HepG2 (cell line): ENCODE data around the gene IRF7. TPM values are rescaled to one million over a fixed set of nuclear protein-coding genes. Genes with fewer than 3 reads are reported as not detected.

Source experiments
- BCL3 ChIP-seq: sonication (generic); formaldehyde crosslinking; IDR thresholded peaks from 2 replicates; pipeline ENCODE4 v1.5.1; 2020; ENCODE audit warnings: mild to moderate bottlenecking, missing genetic modification reagents, moderate library complexity
- CENPBD1 ChIP-seq: sonication (generic); formaldehyde crosslinking; IDR thresholded peaks from 2 replicates; pipeline ENCODE4 v1.8.0; 2022; ENCODE audit warnings: missing genetic modification reagents, low read depth, mild to moderate bottlenecking, borderline replicate concordance
- GABPA ChIP-seq, 2 experiments: IDR thresholded peaks; 2 replicates each; pipeline ENCODE4 v1.6.1; 2011 to 2016; ENCODE audit warnings: low read depth in 2 of 2, low read length in 1 of 2, missing biosample characterization in 1 of 2, missing genetic modification characterization in 1 of 2
- IRF2 ChIP-seq: IDR thresholded peaks from 2 replicates; pipeline ENCODE4 v1.6.1; 2018; ENCODE audit warnings: missing genetic modification reagents, missing compliant biosample characterization
- KAT7 ChIP-seq: IDR thresholded peaks from 2 replicates; pipeline ENCODE4 v1.6.1; 2018; ENCODE audit warnings: borderline replicate concordance, missing compliant biosample characterization
- KMT2B ChIP-seq: IDR thresholded peaks from 2 replicates; pipeline ENCODE4 v1.6.1; 2016; ENCODE audit warnings: missing genetic modification reagents, missing compliant biosample characterization
- MAFF ChIP-seq: IDR thresholded peaks from 2 replicates; pipeline ENCODE4 v1.6.1; 2011; ENCODE audit warnings: low read depth, low read length, improper control_type of control experiment
- NFYB ChIP-seq: sonication (generic); formaldehyde crosslinking; IDR thresholded peaks from 2 replicates; pipeline ENCODE4 v1.4.0; 2020; ENCODE audit warnings: missing genetic modification reagents
- RBM39 ChIP-seq: fragments of 200-400 bp; formaldehyde crosslinking; IDR thresholded peaks from one replicate; pipeline ENCODE4 v1.6.1; 2018; ENCODE audit warnings: antibody characterized with exemption, mild to moderate bottlenecking, low read depth, low read length; ENCODE audit not compliant: poor library complexity, severe bottlenecking
- TBX2 ChIP-seq: sonication (generic); formaldehyde crosslinking; IDR thresholded peaks from 2 replicates; pipeline ENCODE4 v1.5.0; 2020; ENCODE audit warnings: missing genetic modification reagents, mild to moderate bottlenecking, borderline replicate concordance
- TCF12 ChIP-seq, 2 experiments: fragments of 450-650 bp in 1 of 2; sonication (generic) in 1 of 2; formaldehyde crosslinking in 1 of 2; IDR thresholded peaks; 2 replicates each; pipeline versions ENCODE4 v1.6.1 to v1.8.0; 2017 to 2022; ENCODE audit warnings: antibody characterized with exemption in 1 of 2, mild to moderate bottlenecking in 1 of 2, missing genetic modification reagents in 1 of 2, moderate library complexity in 1 of 2
- ZBTB20 ChIP-seq: sonication (generic); formaldehyde crosslinking; IDR thresholded peaks from 2 replicates; pipeline ENCODE4 v1.8.1; 2023; ENCODE audit warnings: missing genetic modification reagents, low read depth, mild to moderate bottlenecking, borderline replicate concordance
- ZBTB7A ChIP-seq: sonication (generic); formaldehyde crosslinking; IDR thresholded peaks from 2 replicates; pipeline ENCODE4 v1.8.0; 2022; ENCODE audit warnings: mild to moderate bottlenecking, missing genetic modification reagents
- ZNF101 ChIP-seq: sonication (generic); formaldehyde crosslinking; IDR thresholded peaks from 2 replicates; pipeline ENCODE4 v1.4.0; 2020; ENCODE audit warnings: mild to moderate bottlenecking, low read depth, missing genetic modification reagents, borderline replicate concordance
- ZNF264 ChIP-seq: sonication (generic); formaldehyde crosslinking; IDR thresholded peaks from 2 replicates; pipeline ENCODE4 v1.4.0; 2020; ENCODE audit warnings: missing genetic modification reagents
- ZNF281 ChIP-seq: sonication (generic); formaldehyde crosslinking; IDR thresholded peaks from 2 replicates; pipeline ENCODE4 v1.4.0; 2020; ENCODE audit warnings: missing genetic modification reagents, borderline replicate concordance
- ZNF362 ChIP-seq: sonication (generic); formaldehyde crosslinking; IDR thresholded peaks from 2 replicates; pipeline ENCODE4 v1.4.0; 2020; ENCODE audit warnings: missing genetic modification reagents, mild to moderate bottlenecking, borderline replicate concordance
- ZNF672 ChIP-seq: sonication (generic); formaldehyde crosslinking; IDR thresholded peaks from 2 replicates; pipeline ENCODE4 v1.8.1; 2022; ENCODE audit warnings: missing genetic modification reagents
- ZNF678 ChIP-seq: sonication (generic); formaldehyde crosslinking; IDR thresholded peaks from 2 replicates; pipeline ENCODE4 v1.4.0; 2020; ENCODE audit warnings: mild to moderate bottlenecking, missing genetic modification reagents
- ZNF703 ChIP-seq: sonication (generic); formaldehyde crosslinking; IDR thresholded peaks from 2 replicates; pipeline ENCODE4 v1.5.1; 2020; ENCODE audit warnings: missing genetic modification reagents, mild to moderate bottlenecking, moderate library complexity, borderline replicate concordance
- polyA plus RNA-seq, 8 experiments: library from polyadenylated mRNA; depleted of rRNA in 3 of 8; stranded (reverse) in 7 of 8; unstranded in 1 of 8; fragments of >200 nt; fragmentation: Illumina TruSeq in 4 of 8; extraction: Trizol in 4 of 8; gene quantifications; 2 replicates each; pipeline versions ENCODE4 v1.2.1 to v1.2.3, GENCODE V29; 2011 to 2016; ENCODE audit warnings: low read depth in 4 of 8, missing spikeins in 1 of 8, mixed read lengths in 1 of 8; ENCODE audit not compliant: insufficient read depth in 1 of 8
- total RNA-seq, 5 experiments: library from RNA; depleted of rRNA; stranded (reverse); fragments of >200 nt; fragmentation: Illumina TruSeq; extraction: Trizol; gene quantifications; 2 replicates each; pipeline ENCODE4 v1.2.3, GENCODE V29; 2016; ENCODE audit warnings: low read depth in 1 of 5
- TF ChIP-seq, protein P1 (sequence below): sonication (generic); formaldehyde crosslinking; IDR thresholded peaks from 2 replicates; pipeline ENCODE4 v1.4.0; 2020; ENCODE audit warnings: missing genetic modification reagents, borderline replicate concordance

Gene IRF7
- total and polyA plus RNA-seq, 2 of the 13 experiments (the other 11 are each of a cell fraction or from before 2014, with no cell fraction given): not detected

DNA sequence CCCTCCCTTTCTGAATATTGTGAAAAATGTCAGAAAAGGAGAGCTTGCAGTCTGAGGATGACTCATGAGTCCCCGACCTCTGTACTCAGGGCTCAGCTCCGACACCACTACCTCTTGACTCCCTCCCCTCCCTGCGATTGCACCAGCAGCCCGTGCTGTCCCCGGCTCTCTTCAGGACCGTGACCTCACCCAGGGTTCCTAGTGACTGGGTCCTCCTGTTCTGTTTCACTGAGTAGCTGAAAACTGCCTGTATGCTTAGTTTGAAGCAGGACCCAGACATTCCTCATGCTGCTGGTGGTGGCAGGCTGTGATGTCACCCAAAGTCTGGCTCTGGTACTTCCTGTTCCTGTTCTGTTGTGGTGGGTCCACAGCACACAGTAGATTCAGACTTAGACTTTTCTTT lies 27.8 kb downstream of the IRF7 start (continued):
- TF ChIP-seq ZNF281 (CRISPR knock-in tag) (peak; percentile 16; the same call in 1 of the 2 replicates), ZNF678 (no peak), RBM39 (no peak), KAT7 (0 out of 2 replicates have a peak, but pooled peaks have one; percentile 47), TCF12 (IDR thresholded peaks at IDR 0.05) (no peak), TCF12 (CRISPR knock-in tag; IDR thresholded peaks at IDR 0.05) (0 out of 2 replicates have a peak, but pooled peaks have one; percentile 31), MAFF (peak; percentile 48), ZNF101 (CRISPR knock-in tag) (no peak), NFYB (CRISPR knock-in tag) (no peak), ZNF703 (CRISPR knock-in tag) (no peak), GABPA (IDR thresholded peaks at IDR 0.05; ENCODE audit: low read depth, low read length) (no peak), GABPA (CRISPR knock-in tag; IDR thresholded peaks at IDR 0.05; ENCODE audit: low read depth) (peak; percentile 71), TBX2 (peak; percentile 83), KMT2B (CRISPR knock-in tag) (peak; percentile 32; the same call in 1 of the 2 replicates), ZNF264 (CRISPR knock-in tag) (no peak), CENPBD1 (CRISPR knock-in tag) (no peak), ZNF672 (CRISPR knock-in tag) (no peak), BCL3 (CRISPR knock-in tag) (0 out of 2 replicates have a peak, but pooled peaks have one; percentile 39), ZNF362 (CRISPR knock-in tag) (no peak), ZBTB7A (CRISPR knock-in tag) (no peak), ZBTB20 (CRISPR knock-in tag) (0 out of 2 replicates have a peak, but pooled peaks have one; percentile 39), IRF2 (peak; percentile 76)
- TF ChIP-seq, protein P1, sequence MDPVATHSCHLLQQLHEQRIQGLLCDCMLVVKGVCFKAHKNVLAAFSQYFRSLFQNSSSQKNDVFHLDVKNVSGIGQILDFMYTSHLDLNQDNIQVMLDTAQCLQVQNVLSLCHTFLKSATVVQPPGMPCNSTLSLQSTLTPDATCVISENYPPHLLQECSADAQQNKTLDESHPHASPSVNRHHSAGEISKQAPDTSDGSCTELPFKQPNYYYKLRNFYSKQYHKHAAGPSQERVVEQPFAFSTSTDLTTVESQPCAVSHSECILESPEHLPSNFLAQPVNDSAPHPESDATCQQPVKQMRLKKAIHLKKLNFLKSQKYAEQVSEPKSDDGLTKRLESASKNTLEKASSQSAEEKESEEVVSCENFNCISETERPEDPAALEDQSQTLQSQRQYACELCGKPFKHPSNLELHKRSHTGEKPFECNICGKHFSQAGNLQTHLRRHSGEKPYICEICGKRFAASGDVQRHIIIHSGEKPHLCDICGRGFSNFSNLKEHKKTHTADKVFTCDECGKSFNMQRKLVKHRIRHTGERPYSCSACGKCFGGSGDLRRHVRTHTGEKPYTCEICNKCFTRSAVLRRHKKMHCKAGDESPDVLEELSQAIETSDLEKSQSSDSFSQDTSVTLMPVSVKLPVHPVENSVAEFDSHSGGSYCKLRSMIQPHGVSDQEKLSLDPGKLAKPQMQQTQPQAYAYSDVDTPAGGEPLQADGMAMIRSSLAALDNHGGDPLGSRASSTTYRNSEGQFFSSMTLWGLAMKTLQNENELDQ (CRISPR knock-in tag): no peak
